Stimulated activated naive CD4-positive, alpha-beta T cell treated with Interleukin-2 at 50 U/mL for 16 hours (primary cell): ENCODE results near the gene CMTM3.
A peak's percentile ranks its signal among the peaks of the same experiment; 100 is the strongest.
"Not testable (repeated sequence)": the region's sequence is repeated elsewhere in the genome, so short reads cannot be mapped to it uniquely, and the experiment has no call there.

Experiments
- DNase-seq: peaks from one replicate; lab custom pipeline; 2025; lab: John Stamatoyannopoulos, UW

Gene CMTM3

DNA sequence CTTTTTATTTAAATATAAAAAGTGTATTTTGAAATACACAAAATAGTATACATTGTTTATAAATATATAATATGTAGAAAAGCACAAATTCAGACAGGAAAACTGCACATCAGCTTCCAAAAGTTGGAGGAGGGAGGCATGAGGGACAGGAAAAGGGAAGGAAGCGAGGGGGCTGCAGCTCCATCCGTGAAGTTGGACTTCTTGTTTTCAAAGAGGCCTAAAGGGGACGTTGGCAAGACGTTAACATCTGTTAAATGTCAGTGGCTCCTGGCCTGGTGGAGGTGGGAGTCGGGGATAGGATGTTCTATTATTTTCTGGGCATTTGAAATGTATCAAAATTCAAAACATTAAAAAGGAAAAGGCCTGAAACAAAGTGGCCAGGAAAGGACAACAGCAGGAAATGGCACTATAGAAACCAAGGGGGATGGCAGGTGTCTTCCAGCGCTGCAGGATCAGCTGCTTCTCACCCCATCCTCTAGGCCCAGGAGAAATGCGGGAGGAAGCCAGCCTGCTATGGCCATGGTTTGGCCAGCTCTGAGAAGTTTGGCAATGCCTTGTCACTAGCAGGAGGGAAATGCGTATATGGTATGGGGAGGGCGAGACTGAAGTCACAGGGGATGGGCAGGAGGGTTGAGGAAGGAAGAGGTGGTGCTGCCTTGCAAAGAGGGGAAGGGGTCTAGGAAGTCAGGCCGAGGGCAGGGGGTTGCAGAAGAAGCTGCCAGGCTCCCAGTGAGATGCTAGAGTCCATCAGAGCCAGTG lies 18.8 kb upstream of the CMTM3 start:
- no peak for DNase-seq

DNA sequence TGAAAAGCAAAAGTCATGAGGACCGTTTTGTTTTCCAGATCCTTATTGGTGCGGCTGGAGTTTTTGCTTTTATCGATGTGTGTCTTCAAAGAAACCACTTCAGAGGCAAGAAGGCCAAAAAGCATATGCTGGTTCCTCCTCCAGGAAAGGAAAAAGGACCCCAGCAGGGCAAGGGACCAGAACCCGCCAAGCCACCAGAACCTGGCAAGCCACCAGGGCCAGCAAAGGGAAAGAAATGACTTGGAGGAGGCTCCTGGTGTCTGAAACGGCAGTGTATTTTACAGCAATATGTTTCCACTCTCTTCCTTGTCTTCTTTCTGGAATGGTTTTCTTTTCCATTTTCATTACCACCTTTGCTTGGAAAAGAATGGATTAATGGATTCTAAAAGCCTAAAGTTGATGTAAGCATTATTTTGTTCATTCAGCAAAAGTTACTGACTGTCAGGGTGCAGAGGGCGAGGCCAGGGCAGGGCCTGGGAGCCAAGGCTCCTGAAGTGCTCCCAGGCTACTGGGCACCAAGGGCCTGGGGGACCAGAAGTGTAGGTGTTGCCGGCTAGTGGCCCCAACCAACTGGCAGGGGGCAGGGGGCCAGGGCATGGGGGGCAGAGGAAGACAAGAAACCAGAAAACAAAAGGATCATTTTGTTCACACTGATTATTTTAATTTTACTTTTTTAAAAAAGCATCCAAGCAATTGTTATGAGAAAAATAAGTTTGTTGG lies 16.5 kb upstream of the CMTM3 start:
- no peak for DNase-seq

DNA sequence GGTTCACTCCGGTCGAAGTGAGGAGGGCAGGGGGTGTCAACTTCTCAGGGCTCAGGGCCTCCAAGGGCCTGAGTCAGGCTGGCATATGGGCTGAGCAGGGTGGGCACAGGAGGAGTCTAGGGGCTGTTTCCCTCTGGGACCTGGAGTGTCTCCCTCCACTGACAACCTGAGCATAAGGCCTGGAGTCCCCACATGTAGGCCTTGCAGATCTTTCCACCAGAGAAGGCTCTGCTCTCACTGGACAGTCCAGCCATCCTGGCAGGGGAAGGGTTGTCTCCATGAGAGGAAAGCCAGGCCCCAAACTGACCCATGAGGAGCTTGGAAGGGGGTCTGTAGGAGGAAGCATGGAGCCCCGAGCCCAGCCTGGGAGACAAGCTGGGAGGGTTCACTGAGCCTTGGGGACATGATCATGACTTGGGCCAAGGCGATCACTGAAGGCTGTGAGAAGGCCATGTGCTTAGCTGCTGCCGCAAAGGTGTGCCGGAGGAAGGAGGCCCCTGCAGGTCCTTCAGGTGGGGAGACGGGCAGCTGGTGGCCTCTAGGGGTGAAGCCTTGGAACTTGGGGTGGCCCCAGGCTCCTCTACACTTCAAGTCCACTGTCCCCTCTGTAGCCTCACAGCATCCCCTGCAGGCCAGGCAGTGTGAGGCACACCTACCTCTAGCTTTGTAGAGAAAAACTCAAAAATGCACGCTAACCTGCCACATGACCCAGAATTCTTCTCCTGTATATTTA lies 15.4 kb upstream of the CMTM3 start:
- DNase-seq: peak; percentile 56

DNA sequence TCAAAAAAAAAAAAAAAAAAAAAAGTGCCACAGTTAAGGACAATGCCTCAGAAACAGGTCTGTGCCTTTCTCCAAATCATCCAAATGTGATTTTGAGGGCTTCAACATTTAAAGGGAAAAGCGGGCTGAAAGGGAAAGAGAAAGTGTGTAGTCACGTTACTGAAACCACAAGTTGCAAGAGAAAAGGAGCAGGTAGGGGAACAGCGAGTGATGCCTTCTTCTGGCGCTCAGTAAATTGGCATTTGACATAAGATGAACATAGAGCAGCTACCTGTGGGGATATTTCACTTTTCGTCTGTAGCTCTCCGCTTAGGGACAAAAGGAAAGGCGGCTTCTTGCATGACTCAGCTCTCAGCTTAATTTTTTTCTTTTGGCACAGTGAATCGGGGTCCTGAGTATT lies 14.2 kb upstream of the CMTM3 start:
- DNase-seq: no peak

DNA sequence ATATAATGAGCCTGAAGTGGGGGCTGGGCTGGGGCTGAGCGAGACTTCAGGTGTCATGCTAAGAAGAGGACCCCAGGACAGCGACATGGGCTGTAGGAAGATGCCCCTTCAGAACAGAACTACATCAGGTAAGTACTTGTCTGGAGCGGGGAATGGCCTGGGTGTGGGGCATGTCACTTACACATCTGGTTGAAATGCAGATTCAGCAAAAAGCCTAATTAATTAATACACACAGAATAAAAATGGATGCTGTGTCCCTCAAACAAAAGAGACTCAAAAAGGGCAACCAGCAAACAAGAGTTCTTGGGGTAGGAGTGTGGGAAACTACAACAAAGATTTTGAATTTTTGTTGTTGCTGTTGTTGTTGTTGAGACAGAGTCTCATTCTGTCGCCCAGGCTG lies 13.5 kb upstream of the CMTM3 start:
- no peak for DNase-seq

DNA sequence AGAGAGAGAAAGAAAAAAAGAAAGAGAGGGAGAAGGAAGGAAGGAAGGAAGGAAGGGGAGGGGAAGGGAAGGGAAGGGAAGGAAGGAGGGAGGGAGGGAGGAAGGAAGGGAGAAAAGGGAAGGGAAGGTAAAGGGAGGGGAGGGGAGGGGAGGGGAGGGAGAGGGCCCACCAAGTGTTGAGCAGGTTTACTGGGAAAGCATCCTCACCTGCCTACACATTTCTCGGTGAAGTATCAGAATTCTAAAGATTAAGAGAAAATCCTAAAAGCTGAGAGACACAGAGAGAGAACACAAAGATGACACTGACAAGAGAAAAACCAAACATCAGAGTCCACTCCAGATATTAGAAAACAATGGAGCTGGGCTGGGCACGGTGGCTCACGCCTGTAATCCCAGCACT lies 12.3 kb upstream of the CMTM3 start:
- DNase-seq: no peak

DNA sequence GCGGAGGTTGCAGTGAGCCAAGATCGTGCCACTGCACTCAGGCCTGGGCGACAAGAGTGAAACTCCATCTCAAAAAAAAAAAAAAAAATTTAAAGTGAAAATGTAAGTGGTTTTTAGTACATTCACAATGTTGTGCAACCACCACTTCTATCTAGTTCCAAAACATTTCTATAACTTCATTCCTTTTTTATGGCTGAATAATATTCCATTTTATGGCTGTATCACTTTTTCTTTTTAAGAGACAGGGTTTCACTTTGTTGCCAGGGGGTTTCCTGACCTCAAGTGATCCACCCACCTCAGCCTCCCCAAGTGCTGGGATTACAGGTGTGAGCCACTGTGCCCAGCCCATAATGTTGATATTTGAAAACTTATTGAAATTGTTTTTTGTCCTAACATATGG lies 11.7 kb upstream of the CMTM3 start:
- no peak for DNase-seq

DNA sequence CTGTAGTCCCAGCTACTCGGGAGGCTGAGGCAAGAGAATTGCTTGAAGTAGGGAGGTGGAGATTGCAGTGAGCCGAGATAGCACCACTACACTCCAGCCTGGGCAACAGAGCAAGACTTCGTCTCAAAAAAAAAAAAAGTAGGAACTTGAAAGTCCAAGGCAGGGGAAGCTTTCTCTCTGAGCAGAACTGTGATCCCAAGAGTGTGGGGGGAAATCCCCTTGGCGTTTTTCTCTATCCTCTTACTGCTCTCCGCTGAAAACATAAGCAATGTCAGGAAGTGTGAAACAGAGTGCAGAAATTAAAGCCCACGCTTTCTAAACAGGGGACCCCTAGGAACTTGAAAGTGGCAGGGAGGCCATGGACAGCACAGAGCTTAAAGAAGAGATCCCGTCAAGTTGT lies 9.8 kb upstream of the CMTM3 start:
- no peak for DNase-seq

DNA sequence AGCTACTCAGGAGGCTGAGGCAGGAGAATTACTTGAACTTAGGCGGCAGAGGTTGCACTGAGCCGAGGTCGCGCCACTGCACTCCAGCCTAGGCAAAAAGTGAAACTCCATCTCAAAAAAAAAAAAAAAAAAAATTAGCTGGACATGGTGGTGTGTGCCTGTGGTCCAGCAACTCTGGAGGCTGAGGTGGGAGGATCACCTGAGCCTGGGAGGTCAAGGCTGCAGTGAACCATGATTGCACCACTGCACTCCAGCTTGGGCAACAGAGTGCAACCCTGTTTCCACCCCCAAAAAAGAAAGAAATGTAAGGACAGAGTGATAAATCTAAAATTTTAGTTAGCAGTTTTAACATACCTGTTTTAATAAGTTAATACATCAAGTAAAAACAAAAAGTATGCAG lies 7.9 kb upstream of the CMTM3 start:
- not testable (repeated sequence) for DNase-seq

DNA sequence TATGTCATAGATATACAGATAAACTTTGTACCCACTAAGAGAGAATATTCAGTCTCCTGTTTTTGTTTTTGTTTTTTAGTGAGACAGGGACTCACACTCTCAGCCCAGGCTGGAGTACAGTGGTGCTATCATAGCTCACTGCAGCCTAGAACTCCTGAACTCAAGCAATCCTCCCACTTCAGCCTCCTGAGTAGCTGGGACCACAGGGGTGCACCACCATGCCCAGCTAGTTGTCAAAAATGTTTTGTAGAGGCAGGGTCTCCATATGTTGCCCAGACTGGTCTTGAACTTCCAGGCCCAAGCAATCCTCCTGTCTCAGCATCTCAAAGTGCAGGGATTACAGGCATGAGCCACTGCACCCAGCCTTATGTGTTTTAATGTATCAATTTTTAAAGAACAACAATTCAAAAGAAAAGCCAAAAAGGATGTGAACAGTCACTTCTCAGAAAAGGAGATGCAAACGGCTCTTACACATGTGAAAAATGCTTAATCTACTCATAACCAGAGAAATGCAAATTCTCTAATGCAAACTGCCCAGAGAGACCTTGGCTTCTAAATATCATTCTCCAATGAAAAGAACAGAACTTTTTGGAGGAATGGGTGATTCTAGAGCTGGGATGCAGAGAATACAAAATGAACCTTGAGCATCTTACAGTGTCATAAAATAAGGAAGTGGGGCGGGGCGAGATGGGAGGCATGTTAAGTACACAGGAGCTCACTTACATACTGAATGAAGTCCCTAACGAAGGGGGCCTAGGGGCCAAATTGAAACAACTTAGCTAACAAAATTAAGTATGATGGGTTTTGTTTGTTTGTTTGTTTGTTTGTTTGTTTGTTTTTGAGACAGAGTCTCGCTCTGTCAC lies 7.3 kb upstream of the CMTM3 start:
- DNase-seq: no peak

DNA sequence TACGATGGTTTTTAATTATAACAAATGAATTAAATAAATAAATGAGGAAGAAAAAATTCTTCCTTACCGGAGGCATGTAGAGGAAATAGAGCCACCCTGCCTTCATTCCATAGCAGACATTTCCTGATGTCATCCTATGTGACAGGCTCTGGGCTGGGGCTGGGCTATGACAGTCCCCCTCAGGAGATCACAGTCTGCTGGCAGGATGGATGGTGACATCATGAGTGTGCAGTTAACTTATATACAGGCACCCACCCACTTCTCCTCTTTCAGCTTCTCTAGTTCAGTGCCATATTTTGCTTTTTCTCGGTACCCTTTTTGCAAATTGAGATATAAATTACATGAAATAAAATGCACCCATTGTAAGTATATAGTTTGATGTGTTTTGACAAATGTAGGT lies 6.4 kb upstream of the CMTM3 start:
- no peak for DNase-seq

DNA sequence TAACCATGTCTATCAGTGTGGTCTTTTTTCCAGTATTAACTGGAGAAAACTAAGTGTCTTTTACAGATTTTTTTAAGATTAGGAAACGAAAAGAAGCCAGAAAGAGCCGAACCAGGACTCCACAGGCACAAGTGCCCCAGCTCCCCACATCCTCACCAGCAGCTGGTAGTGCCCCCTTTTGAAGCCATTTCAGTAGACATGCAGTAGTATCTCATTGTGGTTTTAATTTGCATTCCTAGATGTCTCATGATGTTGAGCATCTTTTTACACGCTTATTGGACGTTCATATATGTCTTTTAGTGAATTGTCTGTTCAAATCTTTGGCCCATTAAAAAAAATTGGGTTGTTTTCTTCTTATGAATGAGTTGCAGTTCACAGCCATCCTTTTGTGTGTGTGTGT lies 4.8 kb upstream of the CMTM3 start:
- no peak for DNase-seq

DNA sequence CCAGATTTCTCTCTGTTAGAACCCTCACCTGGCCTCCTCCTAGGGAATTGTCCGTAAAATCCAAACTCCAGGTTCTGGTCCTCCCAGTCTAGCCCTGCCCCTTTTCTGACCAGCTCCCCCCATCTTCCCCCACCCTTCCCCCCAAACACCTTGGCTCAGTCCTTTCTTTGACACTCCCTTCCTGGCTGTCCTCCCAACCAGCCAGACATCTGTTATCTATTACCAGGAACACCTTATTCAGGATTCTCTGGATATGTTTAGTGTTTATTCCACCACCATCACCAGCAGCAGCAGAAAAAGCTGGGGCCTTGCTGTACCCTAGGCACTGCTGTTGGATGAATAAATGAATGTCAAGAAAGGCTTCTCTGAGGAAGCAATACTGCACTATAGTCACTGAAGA lies 4.0 kb upstream of the CMTM3 start:
- no peak for DNase-seq

DNA sequence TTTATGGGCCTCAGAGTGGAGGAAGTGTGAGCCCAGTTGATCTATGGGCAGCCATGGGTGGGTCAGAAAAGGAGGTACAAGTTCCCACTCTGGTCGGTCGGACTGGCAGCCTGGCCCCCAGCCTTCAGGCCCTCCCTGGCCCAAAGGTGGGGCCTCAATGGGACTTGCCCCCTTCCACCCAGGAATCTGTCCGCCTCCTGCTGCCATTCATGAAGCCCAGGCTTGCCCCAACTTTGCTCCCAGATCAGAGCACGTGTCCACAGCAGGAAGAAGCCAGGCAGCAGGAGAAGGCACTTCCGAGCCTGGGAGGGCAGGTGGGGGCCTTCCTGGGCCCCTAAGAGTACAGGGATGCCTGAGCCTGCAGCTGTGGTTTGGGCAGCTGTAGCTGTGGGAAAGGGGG lies 3.0 kb upstream of the CMTM3 start:
- no peak for DNase-seq

DNA sequence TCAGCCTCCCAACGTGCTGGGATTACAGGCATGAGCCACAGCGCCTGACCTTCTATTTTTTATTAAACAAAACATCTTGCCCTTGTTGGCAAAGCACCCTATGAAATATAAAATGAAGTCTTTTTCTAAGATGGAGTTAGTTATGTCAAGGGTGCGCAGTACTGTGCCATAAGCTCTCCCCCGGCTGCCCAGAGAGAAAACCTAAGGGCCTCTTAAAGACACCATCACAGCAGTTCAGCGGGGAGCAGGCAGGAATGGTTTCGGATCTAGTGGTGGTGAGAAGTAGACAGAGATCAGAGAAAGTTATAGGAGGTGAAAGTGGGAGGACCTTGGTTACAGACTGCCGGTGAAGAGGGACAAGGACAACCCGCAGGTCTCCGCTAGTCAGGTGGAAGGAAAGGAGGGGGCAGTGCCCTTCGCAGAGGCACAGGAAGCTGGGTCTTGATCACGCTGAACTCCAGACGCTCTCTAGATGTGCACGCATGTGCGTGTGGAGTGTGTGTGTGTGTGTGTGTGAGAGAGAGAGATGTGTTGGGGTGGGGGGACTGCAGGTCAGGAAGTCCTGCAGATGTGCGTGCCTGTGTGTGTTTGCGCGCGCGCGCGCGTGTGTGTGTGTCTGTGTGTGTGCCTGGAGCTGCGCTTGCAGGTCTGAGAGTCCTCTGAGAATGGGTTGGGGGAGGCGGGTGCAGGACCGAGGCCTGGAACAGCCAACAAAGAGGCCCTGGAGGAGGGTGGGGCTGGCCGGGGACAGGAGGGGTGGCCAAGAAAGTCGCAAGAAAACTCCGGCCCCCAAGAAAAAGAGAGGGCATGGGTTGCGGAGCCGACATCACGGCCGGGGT lies 748 bp upstream of the CMTM3 start:
- DNase-seq: peak; percentile 68

DNA sequence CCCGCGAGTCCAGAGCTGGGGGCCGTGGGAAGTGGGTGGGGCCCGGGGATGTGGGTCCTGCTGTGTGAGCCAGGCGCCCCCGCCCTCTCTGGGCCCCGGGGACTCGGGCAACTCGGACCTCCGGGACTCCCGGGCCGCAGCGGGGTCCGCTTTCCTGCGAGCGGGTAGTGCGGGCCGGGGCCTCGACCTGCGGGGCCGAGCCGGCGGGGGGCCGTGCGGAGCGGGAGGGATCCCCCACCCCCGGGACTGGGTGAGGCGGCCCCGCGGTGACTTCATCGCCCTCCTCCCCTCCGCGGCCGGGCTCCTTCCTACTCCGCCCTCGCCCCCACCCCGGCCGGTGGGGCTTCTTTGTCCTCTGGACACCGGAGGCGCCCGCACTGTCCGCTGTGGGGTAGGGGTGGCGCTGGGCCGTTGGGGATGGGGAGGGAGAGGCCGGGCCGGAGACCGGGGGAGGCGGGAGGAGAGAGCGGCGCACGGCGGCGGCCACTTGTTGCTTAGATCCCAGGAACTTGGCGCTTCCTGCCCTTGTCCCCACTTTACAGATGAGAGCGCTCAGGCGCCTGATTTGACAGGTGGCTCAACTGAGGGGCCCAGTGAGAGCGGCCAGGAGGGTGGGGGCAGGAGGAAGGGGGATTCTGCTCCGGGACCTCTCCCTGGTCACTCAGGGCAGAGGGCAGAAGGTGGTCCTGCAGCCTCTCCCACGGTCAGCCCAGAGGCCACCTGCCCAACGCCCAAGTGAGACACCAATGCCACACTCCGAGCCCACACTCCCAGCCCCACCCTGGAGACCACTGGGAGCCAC lies 874 bp downstream of the CMTM3 start:
- peak; percentile 42 for DNase-seq

DNA sequence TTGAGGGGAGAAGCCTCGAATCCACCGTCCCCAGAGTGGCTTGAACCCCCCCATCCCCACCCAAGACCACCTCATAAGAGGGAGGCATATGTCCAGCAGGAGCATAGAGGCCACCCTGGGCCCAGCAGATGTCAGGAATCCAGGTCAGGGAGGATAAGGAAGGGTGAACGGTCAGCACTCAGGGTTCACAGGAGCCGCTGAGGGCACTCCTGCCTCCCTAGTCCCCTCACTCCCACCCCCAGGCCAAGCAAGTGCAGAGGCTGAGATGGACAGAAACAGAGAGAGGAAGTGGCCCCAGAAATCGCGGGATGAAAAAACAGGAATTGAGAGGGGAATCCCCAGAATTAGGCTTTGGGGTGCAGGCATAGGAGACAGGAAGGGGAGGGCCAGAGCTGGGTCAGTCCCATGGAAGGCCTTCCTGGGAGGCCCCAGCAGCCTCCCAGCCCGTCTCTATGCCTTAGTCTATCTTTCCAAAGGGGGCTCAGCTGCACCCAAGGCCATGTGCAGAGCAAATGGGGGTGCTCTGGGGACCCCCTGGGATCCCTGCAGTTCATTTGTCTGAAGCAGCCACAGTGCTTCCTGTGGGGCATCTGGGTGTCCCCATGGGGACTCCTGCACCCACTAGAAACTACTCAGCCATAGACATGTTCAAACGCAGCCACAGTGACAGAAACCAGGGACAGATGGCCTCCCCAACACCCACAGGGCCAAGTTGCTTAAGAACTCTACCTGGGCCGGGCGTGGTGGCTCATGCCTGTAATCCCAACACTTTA lies 1.7 kb downstream of the CMTM3 start:
- DNase-seq: no peak

DNA sequence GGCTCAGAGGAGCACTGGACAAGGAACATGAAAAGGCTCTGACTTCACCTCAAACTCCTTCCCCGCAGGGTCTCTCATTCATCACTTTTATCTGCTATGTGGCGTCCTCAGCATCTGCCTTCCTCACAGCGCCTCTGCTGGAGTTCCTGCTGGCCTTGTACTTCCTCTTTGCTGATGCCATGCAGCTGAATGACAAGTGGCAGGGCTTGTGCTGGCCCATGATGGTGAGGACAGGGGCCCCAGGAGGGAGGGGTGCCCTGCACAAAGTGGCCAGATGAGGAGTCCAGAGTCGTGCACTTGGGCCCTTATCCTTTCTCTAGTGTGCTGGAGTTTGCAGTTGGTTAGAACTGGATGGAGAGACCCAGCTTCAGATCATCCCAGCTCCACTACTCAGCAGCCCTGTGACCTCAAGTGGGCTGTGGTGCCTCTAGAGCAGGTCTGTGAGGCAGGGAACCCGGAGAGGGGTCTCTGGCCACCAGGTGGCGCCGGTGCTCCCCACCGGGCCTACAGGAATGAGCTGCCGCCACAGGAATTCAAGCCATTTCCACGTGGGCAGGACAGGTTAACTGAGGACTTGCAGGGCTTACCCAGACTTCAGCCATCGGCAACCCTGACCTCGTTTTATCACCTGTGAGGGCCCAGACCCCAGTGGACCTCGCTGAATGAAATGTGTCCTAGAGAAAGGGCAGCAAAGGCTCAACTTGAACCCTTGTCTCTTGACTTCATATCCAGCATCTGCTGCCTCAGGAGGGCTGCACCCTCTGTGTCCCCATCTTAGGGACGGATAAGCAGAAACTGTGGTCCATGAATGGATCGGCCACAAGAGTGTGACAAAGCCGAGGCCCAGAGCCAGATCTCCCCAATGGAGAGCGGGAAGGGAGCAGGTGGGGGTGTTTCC lies 4.0 kb downstream of the CMTM3 start:
- DNase-seq: peak; percentile 73

DNA sequence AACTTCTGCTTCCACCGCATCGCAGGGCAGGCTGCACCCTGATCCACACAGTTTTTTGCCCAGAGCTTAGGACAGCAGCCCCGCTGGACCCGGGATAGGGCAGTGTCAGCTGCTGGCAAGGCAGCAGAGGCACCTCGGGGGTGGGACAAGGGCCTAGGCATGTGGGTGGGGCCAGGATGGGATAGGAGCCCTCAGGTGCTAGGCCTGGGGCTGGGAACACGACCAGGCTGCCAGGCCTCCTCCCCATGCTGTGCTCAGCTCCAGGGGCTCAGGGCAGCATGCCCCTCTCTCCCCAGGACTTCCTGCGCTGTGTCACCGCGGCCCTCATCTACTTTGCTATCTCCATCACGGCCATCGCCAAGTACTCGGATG lies 4.6 kb downstream of the CMTM3 start:
- no peak for DNase-seq
